GM12878 (cell line): ENCODE data around the gene MCM3AP. TPM values are rescaled to one million over a fixed set of nuclear protein-coding genes. Genes with fewer than 3 reads are reported as not detected.

ENCODE experiments used
- ATAC-seq: fragments of 200-7000 bp; cut with Tn5 transposase; 3 replicates; pipeline ENCODE4 v1.9.1; 2020; ENCODE audit warnings: mild to moderate bottlenecking, moderate library complexity
- BruUV-seq: library from RNA; stranded (reverse); fragments of 400-500 nt; replicated peaks from 2 replicates; lab custom pipeline; 2021; lab: Mats Ljungman, UMichigan
- CTCF ChIA-PET: fragments of 300-600 bp; sonication (Branson Sonifier 250); formaldehyde crosslinking; extraction: SDS; loops from one replicate; lab custom pipeline; 2021; ENCODE audit warnings: inconsistent platforms; lab: Yijun Ruan, JAX
- POLR2A ChIA-PET: fragments of 350-600 bp; formaldehyde crosslinking; extraction: SDS; loops from one replicate; lab custom pipeline; 2021; ENCODE audit warnings: inconsistent platforms; lab: Charles Lee
- RAD21 ChIA-PET: fragments of 300-600 bp; sonication (Branson Sonifier 250); formaldehyde crosslinking; loops from one replicate; lab custom pipeline; 2023; ENCODE audit warnings: antibody characterized with exemption; ENCODE audit not compliant: unreplicated experiment; lab: Charles Lee
- SMC1A ChIA-PET: fragments of 300-600 bp; sonication (Branson Sonifier 250); formaldehyde crosslinking; loops from one replicate; lab custom pipeline; 2023; ENCODE audit not compliant: unreplicated experiment, uncharacterized antibody; lab: Charles Lee
- DNase-seq: peaks from one replicate; pipeline ENCODE4 v3.0.0-alpha.2; 2011; ENCODE audit warnings: low read depth, low spot score
- FAIRE-seq: peaks from 3 replicates; lab custom pipeline; 2011; peaks lifted over from hg19 to GRCh38; lab: Jason Lieb, UNC
- H2AFZ ChIP-seq: 2 replicates; pipeline ENCODE4 v1.6.0; 2011; ENCODE audit warnings: low read depth, low read length, control low read depth; ENCODE audit not compliant: control insufficient read depth
- H3K27ac ChIP-seq: 2 replicates; pipeline ENCODE4 v1.5.1; 2011; ENCODE audit warnings: control low read depth; ENCODE audit not compliant: control insufficient read depth, insufficient read depth
- H3K27me3 ChIP-seq, 2 experiments: replicated peaks in 1 of 2; 2 replicates each; pipeline versions ENCODE4 v1.6.0 to v1.6.1; 2011; ENCODE audit warnings: low read length in 1 of 2; ENCODE audit not compliant: control insufficient read depth in 2 of 2, insufficient read depth in 2 of 2
- H3K36me3 ChIP-seq, 2 experiments: 2 replicates each; pipeline ENCODE4 v1.5.1; 2011; ENCODE audit warnings: low read length in 1 of 2; ENCODE audit not compliant: control insufficient read depth in 2 of 2, insufficient read depth in 2 of 2
- H3K4me1 ChIP-seq: 2 replicates; pipeline ENCODE4 v1.6.1; 2011; ENCODE audit warnings: mild to moderate bottlenecking, low read length, moderate library complexity, mixed read lengths; ENCODE audit not compliant: control insufficient read depth, insufficient read depth
- H3K4me2 ChIP-seq: 2 replicates; pipeline ENCODE4 v1.6.0; 2011; ENCODE audit warnings: control low read depth; ENCODE audit not compliant: control insufficient read depth, insufficient read depth
- H3K4me3 ChIP-seq: fragments of 200-600 bp; sonication (generic); 2 replicates; pipeline ENCODE4 v1.5.1; 2016
- H3K79me2 ChIP-seq: 2 replicates; pipeline ENCODE4 v1.6.0; 2011; ENCODE audit warnings: low read length; ENCODE audit not compliant: control insufficient read depth, insufficient read depth
- H3K9ac ChIP-seq: 2 replicates; pipeline ENCODE4 v1.8.0; 2011; ENCODE audit warnings: low read length, control low read depth, mixed read lengths; ENCODE audit not compliant: control insufficient read depth, insufficient read depth
- H3K9me3 ChIP-seq: replicated peaks from 3 replicates; pipeline ENCODE4 v1.5.1; 2011; ENCODE audit warnings: mild to moderate bottlenecking, low read length; ENCODE audit not compliant: control insufficient read depth, insufficient read depth
- H4K20me1 ChIP-seq: 2 replicates; pipeline ENCODE4 v1.6.0; 2011; ENCODE audit not compliant: control insufficient read depth, insufficient read depth
- BACH1 ChIP-seq: fragments of 450-650 bp; IDR thresholded peaks from 2 replicates; pipeline ENCODE4 v1.6.1; 2017; ENCODE audit warnings: mild to moderate bottlenecking, borderline replicate concordance
- CEBPZ ChIP-seq: fragments of 150-350 bp; IDR thresholded peaks from 2 replicates; pipeline ENCODE4 v1.6.1; 2016; ENCODE audit warnings: low read depth, low read length
- CUX1 ChIP-seq: IDR thresholded peaks from 2 replicates; pipeline ENCODE4 v1.6.1; 2012; ENCODE audit warnings: improper control_type of control experiment, low read depth, low read length; ENCODE audit not compliant: insufficient replicate concordance
- FOXK2 ChIP-seq: fragments of 450-650 bp; IDR thresholded peaks from 2 replicates; pipeline ENCODE4 v1.6.1; 2017; ENCODE audit warnings: mild to moderate bottlenecking, moderate library complexity
- MAX ChIP-seq: IDR thresholded peaks from 2 replicates; pipeline ENCODE4 v1.6.1; 2012; ENCODE audit warnings: low read depth, low read length, improper control_type of control experiment
- NFYA ChIP-seq: IDR thresholded peaks from 2 replicates; pipeline ENCODE4 v1.6.1; 2011; ENCODE audit warnings: low read depth, mild to moderate bottlenecking, low read length, improper control_type of control experiment, borderline replicate concordance
- NR2C1 ChIP-seq: fragments of 450-650 bp; IDR thresholded peaks from 2 replicates; pipeline ENCODE4 v1.6.1; 2017; ENCODE audit warnings: antibody characterized with exemption, mild to moderate bottlenecking, moderate library complexity
- PBX3 ChIP-seq: IDR thresholded peaks from 2 replicates; pipeline ENCODE4 v1.6.1; 2011; ENCODE audit warnings: mild to moderate bottlenecking, low read depth, low read length, moderate library complexity; ENCODE audit not compliant: insufficient replicate concordance
- REST ChIP-seq: IDR thresholded peaks from 2 replicates; pipeline ENCODE4 v1.6.1; 2012; ENCODE audit warnings: mild to moderate bottlenecking, low read depth, low read length
- SREBF2 ChIP-seq: IDR thresholded peaks from 2 replicates; pipeline ENCODE4 v1.6.1; 2012; ENCODE audit warnings: mild to moderate bottlenecking, low read length
- WGBS: methylation state at CpG from one replicate; pipeline ENCODE4 v1.1.6; 2016; ENCODE audit warnings: low lambda C conversion rate; ENCODE audit not compliant: insufficient replicate concordance, insufficient coverage; ENCODE audit errors: missing lambda C conversion rate; 5-methylcytosine and 5-hydroxymethylcytosine counted together
- in situ Hi-C: fragments of 300-500 bp; cut with MboI; formaldehyde crosslinking; loops from 9 replicates; pipeline ENCODE4 v1.14.3; 2018; ENCODE audit warnings: mixed read lengths
- intact Hi-C: fragments of 100-400 bp; cut with micrococcal nuclease; formaldehyde crosslinking; loops from one replicate; pipeline ENCODE4 v1.14.2; 2022; ENCODE audit not compliant: unreplicated experiment
- polyA plus RNA-seq, 11 experiments: library from polyadenylated mRNA; depleted of rRNA in 4 of 11; unstranded in 6 of 11; stranded (reverse) in 5 of 11; fragments of >200 nt; fragmentation: Nextera tagmentation in 4 of 11; fragmentation: Illumina TruSeq in 1 of 11; extraction: Ambion mirVana in 4 of 11; extraction: Trizol in 1 of 11; gene quantifications; 1 replicate in 1 of 11; 2 replicates in 10 of 11; pipeline versions ENCODE4 v1.2.1 to v1.2.3, GENCODE V29; 2011 to 2016; ENCODE audit warnings: inconsistent platforms in 2 of 11, missing spikeins in 2 of 11, low read depth in 1 of 11
- total RNA-seq, 4 experiments: library from RNA; depleted of rRNA in 3 of 4; stranded (reverse); fragments of >200 nt in 3 of 4; fragmentation: Illumina TruSeq in 1 of 4; extraction: Trizol in 1 of 4; gene quantifications; 2 replicates each; pipeline versions ENCODE4 v1.2.1 to v1.2.3, GENCODE V29; 2013 to 2021

MCM3AP gene
- total and polyA plus RNA-seq, 10 of the 15 experiments (the other 5 are each of a cell fraction or from before 2014, with no cell fraction given): 6.1 to 95.7 (median 47.0) TPM

- FAIRE-seq (no peak), ATAC-seq (no peak), DNase-seq (no peak)
- peaks cover 11 to 15% of the 10 kb centered on the region in 2 experiments for H3K36me3 ChIP-seq
- RAD21 ChIA-PET: no interaction called here
- no TSS peak for BruUV-seq
- no peak overlapping the region for H3K4me2 ChIP-seq
- no peak overlapping the region for H3K27ac ChIP-seq
- no peak overlapping the region for H2AFZ ChIP-seq
- no peaks in the 10 kb centered on the region for H3K4me1 ChIP-seq
- no peaks in the 10 kb centered on the region for H3K27me3 ChIP-seq
- H3K9me3 ChIP-seq: no peaks in the 10 kb centered on the region
- H3K4me3 ChIP-seq: no peak overlapping the region
- in situ Hi-C loops (no loop called here), intact Hi-C loops (no loop called here)
- H3K79me2 ChIP-seq: no peaks in the 10 kb centered on the region
- H3K9ac ChIP-seq: no peak overlapping the region
- over 99% methylated on average over 10 of the region's 10 CpGs for WGBS
- no peaks in the 10 kb centered on the region for H4K20me1 ChIP-seq
- POLR2A ChIA-PET: no interaction called here
- CTCF ChIA-PET: no interaction called here
- SMC1A ChIA-PET: no interaction called here
- no peak for TF ChIP-seq CEBPZ
- TF ChIP-seq BACH1: no peak; the same call in 1 of the 2 replicates
- no peak for TF ChIP-seq PBX3
- TF ChIP-seq FOXK2: no peak
- no peak for TF ChIP-seq CUX1
- TF ChIP-seq REST: no peak
- TF ChIP-seq MAX: no peak
- no peak for TF ChIP-seq SREBF2
- TF ChIP-seq NFYA: no peak
- no peak for TF ChIP-seq NR2C1
These were observed 91.5 kb downstream of the MCM3AP start for GRCh38 chr21:46193829-46194373.
